A673 (cell line): ENCODE data around the gene GLCCI1. TPM values are rescaled to one million over a fixed set of nuclear protein-coding genes. Genes with fewer than 3 reads are reported as not detected.

Experiments used
- BruUV-seq: library from RNA; stranded (reverse); fragments of 400-500 nt; replicated peaks from 2 replicates; lab custom pipeline; 2021; lab: Mats Ljungman, UMichigan
- CTCF ChIA-PET: fragments of 300-600 bp; sonication (Branson Sonifier 250); formaldehyde crosslinking; loops from one replicate; lab custom pipeline; 2022; ENCODE audit warnings: antibody characterized with exemption; lab: Charles Lee
- POLR2A ChIA-PET: fragments of 300-600 bp; sonication (Branson Sonifier 250); formaldehyde crosslinking; loops from one replicate; lab custom pipeline; 2022; ENCODE audit warnings: antibody characterized with exemption; ENCODE audit not compliant: low non-redundant PET; lab: Charles Lee
- DNase-seq: peaks from one replicate; pipeline ENCODE4 v3.0.0-alpha.2; 2015; ENCODE audit warnings: low spot score
- H3K27ac ChIP-seq: fragments of 200-600 bp; sonication (generic); 2 replicates; pipeline ENCODE4 v1.5.1; 2016; ENCODE audit warnings: mixed run types, low read depth, mild to moderate bottlenecking, mixed read lengths, antibody characterized with exemption, low read length; ENCODE audit not compliant: poor library complexity, severe bottlenecking
- H3K27me3 ChIP-seq: fragments of 200-600 bp; sonication (generic); replicated peaks from 2 replicates; pipeline ENCODE4 v1.6.1; 2017; ENCODE audit warnings: mixed run types, low read depth, mild to moderate bottlenecking, mixed read lengths, antibody characterized with exemption, low read length; ENCODE audit not compliant: insufficient read depth, poor library complexity
- H3K36me3 ChIP-seq: fragments of 200-600 bp; sonication (generic); 2 replicates; pipeline ENCODE4 v1.6.1; 2016; ENCODE audit warnings: mixed run types, mild to moderate bottlenecking, mixed read lengths, antibody characterized with exemption, low read length; ENCODE audit not compliant: insufficient read depth, poor library complexity, severe bottlenecking
- H3K4me1 ChIP-seq: fragments of 200-600 bp; sonication (generic); 2 replicates; pipeline ENCODE4 v1.6.1; 2017; ENCODE audit warnings: mixed run types, mild to moderate bottlenecking, mixed read lengths, antibody characterized with exemption, low read length; ENCODE audit not compliant: insufficient read depth, poor library complexity, severe bottlenecking
- H3K4me3 ChIP-seq: fragments of 200-600 bp; sonication (generic); 2 replicates; pipeline ENCODE4 v1.5.1; 2016; ENCODE audit warnings: low read depth, mixed run types, mild to moderate bottlenecking, mixed read lengths, low read length; ENCODE audit not compliant: poor library complexity, severe bottlenecking
- H3K9me3 ChIP-seq: fragments of 200-600 bp; sonication (generic); 2 replicates; pipeline ENCODE4 v1.6.1; 2016; ENCODE audit warnings: mixed run types, low read depth, mild to moderate bottlenecking, mixed read lengths, antibody characterized with exemption, low read length; ENCODE audit not compliant: poor library complexity, severe bottlenecking
- CTCF ChIP-seq: fragments of 300-800, 200-600 bp; sonication (generic); conservative IDR thresholded peaks from 2 replicates; pipeline ENCODE4 v1.5.1; 2017; ENCODE audit warnings: low read depth, mild to moderate bottlenecking, antibody characterized with exemption, low read length, moderate library complexity, mixed read lengths
- EZH2 ChIP-seq: fragments of 200-600 bp; sonication (generic); IDR thresholded peaks from 2 replicates; pipeline ENCODE4 v1.6.1; 2017; ENCODE audit warnings: borderline replicate concordance, low read depth, mild to moderate bottlenecking, mixed read lengths, antibody characterized with exemption, low read length; ENCODE audit not compliant: poor library complexity, severe bottlenecking
- intact Hi-C: fragments of 100-400 bp; cut with micrococcal nuclease; formaldehyde crosslinking; loops from one replicate; pipeline ENCODE4 v1.10.0; 2022; ENCODE audit not compliant: unreplicated experiment
- total RNA-seq: library from RNA; stranded (reverse); gene quantifications from 2 replicates; pipeline ENCODE4 v1.2.3, GENCODE V29; 2021

Gene GLCCI1
- total RNA-seq, 1 experiment from 2014 or later = 6.9 TPM

GRCh38 chr7:7959979-7960670, 8.5 kb upstream of the GLCCI1 start:
- Histone ChIP-seq H3K36me3 (no peaks in the 10 kb centered on the region), H3K4me1 (no peaks in the 10 kb centered on the region), H3K27me3 (no peaks in the 10 kb centered on the region), H3K27ac (no peak overlapping the region), H3K4me3 (no peak overlapping the region), H3K9me3 (no peaks in the 10 kb centered on the region)
- TF ChIP-seq CTCF (no peak), EZH2 (no peak)
- POLR2A ChIA-PET = no interaction called here
- DNase-seq = no peak
- BruUV-seq = no TSS peak
- CTCF ChIA-PET = no interaction called here
- intact Hi-C loops = loop anchor here (10.0 kb wide), 1 partner anchor 275 kb away; no protein-coding TSS in a partner anchor

GRCh38 chr7:7962851-7963250, 5.7 kb upstream of the GLCCI1 start:
- no TSS peak for BruUV-seq
- ChIA-PET CTCF (no interaction called here), POLR2A (interaction anchor here (0.5 kb wide), 1 partner anchor 1217 kb away, joined by 3 read pairs; no protein-coding TSS in a partner anchor)
- no peak for DNase-seq
- no peak for TF ChIP-seq EZH2
- TF ChIP-seq CTCF = no peak
- H3K9me3 ChIP-seq = no peaks in the 10 kb centered on the region
- no peak overlapping the region for H3K4me3 ChIP-seq
- no peaks in the 10 kb centered on the region for H3K36me3 ChIP-seq
- H3K4me1 ChIP-seq = no peaks in the 10 kb centered on the region
- intact Hi-C loops = loop anchor here (10.0 kb wide), 1 partner anchor 278 kb away; no protein-coding TSS in a partner anchor
- H3K27me3 ChIP-seq = no peaks in the 10 kb centered on the region
- H3K27ac ChIP-seq = no peak overlapping the region

GRCh38 chr7:7964250-7964649, 4.3 kb upstream of the GLCCI1 start:
- H3K4me1 ChIP-seq = no peaks in the 10 kb centered on the region
- no peak for DNase-seq
- intact Hi-C loops = loop anchor here (10.0 kb wide), 1 partner anchor 279 kb away; no protein-coding TSS in a partner anchor
- no peaks in the 10 kb centered on the region for H3K9me3 ChIP-seq
- no peaks in the 10 kb centered on the region for H3K27me3 ChIP-seq
- no peaks in the 10 kb centered on the region for H3K36me3 ChIP-seq
- H3K4me3 ChIP-seq = no peak overlapping the region
- no TSS peak for BruUV-seq
- CTCF ChIA-PET = no interaction called here
- TF ChIP-seq EZH2 (no peak), CTCF (no peak)
- POLR2A ChIA-PET = no interaction called here
- no peak overlapping the region for H3K27ac ChIP-seq
